ENCODE measurements around the gene SPC24. TPM values are rescaled to one million over a fixed set of nuclear protein-coding genes. Genes with fewer than 3 reads are reported as not detected.

SPC24 gene
- total and polyA plus RNA-seq, 3 donors from 2014 or later: 5.4 to 7.4 (median 7.1) TPM

DNA sequence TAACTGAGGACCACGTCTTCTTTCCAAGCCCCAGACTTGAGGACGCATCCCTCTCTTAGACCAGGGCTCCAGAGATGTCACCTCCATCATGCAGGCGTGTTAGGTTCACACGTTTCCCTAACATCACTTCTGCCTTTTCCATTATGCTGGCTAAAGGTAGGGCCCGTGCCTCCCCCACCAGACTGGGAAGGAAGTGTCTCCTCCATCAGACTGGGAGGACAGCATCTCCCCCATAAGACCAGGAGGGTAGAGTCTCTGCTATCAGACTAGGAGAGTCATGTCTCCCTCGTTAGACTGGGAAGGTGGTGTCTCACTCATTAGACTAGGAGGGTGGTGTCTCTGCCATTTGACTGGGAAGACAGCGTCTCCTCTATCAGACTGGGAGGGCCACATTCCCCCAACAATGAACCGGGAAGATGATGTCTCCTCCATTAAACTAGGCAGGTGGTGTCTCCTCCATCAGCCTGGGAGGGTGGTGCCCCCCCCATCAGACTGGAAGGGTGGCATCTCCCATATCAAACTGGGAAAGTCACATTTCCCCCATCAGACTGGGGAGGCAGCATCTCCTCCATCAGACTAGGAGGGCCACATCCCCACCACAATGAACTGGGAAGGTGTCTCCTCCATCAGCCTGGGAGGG, 18.1 kb upstream of the SPC24 start:
- no peak for DNase-seq
- H3K27me3 ChIP-seq: no peaks in the 10 kb centered on the region
- H3K27ac ChIP-seq: no peak overlapping the region
- intact Hi-C loops (cut with DNase I; ENCODE audit: low total_unique reads): no loop called here
- no peaks in the 10 kb centered on the region for H3K4me1 ChIP-seq
- no peaks in the 10 kb centered on the region for H3K9me3 ChIP-seq
- no peak overlapping the region for H3K4me3 ChIP-seq
- no peaks in the 10 kb centered on the region for H3K36me3 ChIP-seq (ENCODE audit: low read depth, missing control alignments)
- 79 to 83% methylated on average over 6 to 8 of the region's 8 CpGs for WGBS, 2 donors
- TF ChIP-seq, protein P1, sequence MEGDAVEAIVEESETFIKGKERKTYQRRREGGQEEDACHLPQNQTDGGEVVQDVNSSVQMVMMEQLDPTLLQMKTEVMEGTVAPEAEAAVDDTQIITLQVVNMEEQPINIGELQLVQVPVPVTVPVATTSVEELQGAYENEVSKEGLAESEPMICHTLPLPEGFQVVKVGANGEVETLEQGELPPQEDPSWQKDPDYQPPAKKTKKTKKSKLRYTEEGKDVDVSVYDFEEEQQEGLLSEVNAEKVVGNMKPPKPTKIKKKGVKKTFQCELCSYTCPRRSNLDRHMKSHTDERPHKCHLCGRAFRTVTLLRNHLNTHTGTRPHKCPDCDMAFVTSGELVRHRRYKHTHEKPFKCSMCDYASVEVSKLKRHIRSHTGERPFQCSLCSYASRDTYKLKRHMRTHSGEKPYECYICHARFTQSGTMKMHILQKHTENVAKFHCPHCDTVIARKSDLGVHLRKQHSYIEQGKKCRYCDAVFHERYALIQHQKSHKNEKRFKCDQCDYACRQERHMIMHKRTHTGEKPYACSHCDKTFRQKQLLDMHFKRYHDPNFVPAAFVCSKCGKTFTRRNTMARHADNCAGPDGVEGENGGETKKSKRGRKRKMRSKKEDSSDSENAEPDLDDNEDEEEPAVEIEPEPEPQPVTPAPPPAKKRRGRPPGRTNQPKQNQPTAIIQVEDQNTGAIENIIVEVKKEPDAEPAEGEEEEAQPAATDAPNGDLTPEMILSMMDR (IDR thresholded peaks at IDR 0.05): no peak
- no peak for TF ChIP-seq POLR2A (IDR thresholded peaks at IDR 0.05)

DNA sequence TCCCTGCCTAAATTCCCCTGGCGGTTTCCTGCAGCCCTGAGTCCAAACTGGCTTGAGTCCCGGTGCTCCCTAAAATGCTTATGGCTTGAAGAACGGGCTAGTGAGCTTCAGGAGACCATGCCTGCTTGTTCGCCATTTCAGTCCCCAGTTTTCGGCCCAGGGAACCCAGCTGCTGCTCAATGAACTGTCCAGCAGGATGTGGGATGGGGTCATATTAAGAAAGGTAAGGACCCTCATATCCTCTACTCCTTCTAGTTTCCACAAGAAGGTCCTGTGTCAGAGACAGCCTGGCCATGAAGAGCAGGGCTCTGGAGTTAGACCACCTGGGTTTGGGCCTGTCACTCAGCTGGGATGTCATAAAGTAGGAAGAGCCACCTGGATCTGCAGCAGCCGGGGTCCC, 17.0 kb upstream of the SPC24 start:
- Histone ChIP-seq H3K27me3 (no peaks in the 10 kb centered on the region), H3K9me3 (no peaks in the 10 kb centered on the region), H3K4me3 (no peak overlapping the region), H3K36me3 (ENCODE audit: low read depth, missing control alignments) (no peaks in the 10 kb centered on the region), H3K27ac (peak overlapping the region in 1 of 2 donors; percentile 15), H3K4me1 (no peaks in the 10 kb centered on the region)
- no peak for DNase-seq
- 73% methylated on average over 6 of the region's 6 CpGs; no CpG with 5 or more reads in 1 of the 2 donors for WGBS, 2 donors
- no peak for TF ChIP-seq POLR2A (IDR thresholded peaks at IDR 0.05)
- TF ChIP-seq, protein P1 (IDR thresholded peaks at IDR 0.05): no peak
- intact Hi-C loops (cut with DNase I; ENCODE audit: low total_unique reads): no loop called here

DNA sequence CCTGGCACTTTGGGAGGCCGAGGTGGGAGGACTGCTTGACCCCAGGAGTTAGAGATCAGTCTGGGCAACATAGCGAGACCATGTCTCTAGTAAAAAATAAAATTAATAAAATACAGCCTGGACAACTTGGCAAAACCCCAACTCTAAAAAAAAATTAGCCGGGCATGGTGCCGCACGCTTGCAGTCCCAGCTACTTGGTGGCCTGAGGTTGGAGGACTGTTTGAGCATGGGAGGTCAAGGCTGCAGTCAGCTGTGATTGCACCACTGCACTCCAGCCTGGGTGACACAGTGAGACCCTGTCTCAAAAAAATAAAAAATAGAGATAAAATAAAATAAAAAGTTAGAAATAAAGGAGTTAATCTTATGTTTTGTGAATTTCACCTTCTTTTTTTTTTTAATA, 15.6 kb upstream of the SPC24 start:
- Histone ChIP-seq H3K4me1 (peaks cover 6% of the 10 kb centered on the region), H3K27me3 (no peaks in the 10 kb centered on the region), H3K9me3 (no peaks in the 10 kb centered on the region), H3K27ac (no peak overlapping the region), H3K4me3 (no peak overlapping the region), H3K36me3 (ENCODE audit: low read depth, missing control alignments) (no peaks in the 10 kb centered on the region)
- intact Hi-C loops (cut with DNase I; ENCODE audit: low total_unique reads): no loop called here
- DNase-seq: no peak
- TF ChIP-seq, protein P1 (IDR thresholded peaks at IDR 0.05): no peak
- TF ChIP-seq POLR2A (IDR thresholded peaks at IDR 0.05): no peak
- WGBS, 2 donors: 54 to 70% methylated on average over 4 to 5 of the region's 5 CpGs

DNA sequence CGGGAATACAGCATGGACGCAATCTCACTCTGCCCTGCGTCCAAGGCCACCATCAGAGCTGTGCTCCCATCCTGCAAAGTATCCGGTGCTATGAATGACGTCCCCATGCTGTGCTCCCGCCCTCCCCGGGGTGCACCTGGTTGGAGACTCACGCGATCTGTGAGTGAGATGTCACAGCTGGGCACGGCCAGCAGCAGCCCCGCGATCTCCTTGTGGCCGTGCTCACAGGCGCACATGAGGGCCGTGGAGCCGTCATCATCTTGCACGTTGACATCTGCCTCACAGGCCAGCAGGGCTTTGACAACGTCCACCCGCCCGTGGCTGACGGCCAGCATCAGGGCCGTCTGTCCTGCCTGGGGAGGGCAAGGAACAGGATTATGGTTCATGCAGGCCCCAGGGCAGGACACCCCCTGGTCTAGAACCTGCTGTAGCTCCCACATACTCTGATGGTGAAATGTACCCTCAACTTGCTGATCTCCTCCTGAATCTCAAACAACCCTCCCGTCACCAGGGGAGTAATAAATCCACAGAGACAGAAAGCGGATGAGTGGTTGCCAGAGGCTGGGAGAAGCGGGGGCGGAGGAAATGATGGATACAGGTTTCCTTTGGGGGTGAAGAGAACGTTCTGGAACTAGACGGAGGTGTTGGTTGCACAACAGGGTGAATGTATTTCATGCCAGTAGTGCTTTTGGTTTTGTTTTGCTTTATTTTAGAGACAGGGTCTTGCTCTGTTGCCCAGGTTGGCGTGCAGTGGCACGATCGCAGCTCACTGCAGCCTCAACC, 14.5 kb upstream of the SPC24 start:
- TF ChIP-seq POLR2A (IDR thresholded peaks at IDR 0.05): no peak
- TF ChIP-seq, protein P1 (IDR thresholded peaks at IDR 0.05): no peak
- Histone ChIP-seq H3K4me3 (no peak overlapping the region), H3K27me3 (no peaks in the 10 kb centered on the region), H3K36me3 (ENCODE audit: low read depth, missing control alignments) (no peaks in the 10 kb centered on the region), H3K9me3 (no peaks in the 10 kb centered on the region), H3K4me1 (peaks cover 17% of the 10 kb centered on the region), H3K27ac (no peak overlapping the region)
- WGBS, 2 donors: 84 to 92% methylated on average over 22 to 31 of the region's 31 CpGs
- DNase-seq: no peak
- intact Hi-C loops (cut with DNase I; ENCODE audit: low total_unique reads): no loop called here

Data from testis (tissue), 3 donors.